ENCODE results near the gene RREB1.
"Not testable (repeated sequence)": the region's sequence is repeated elsewhere in the genome, so short reads cannot be mapped to it uniquely, and the experiment has no call there.

Gene RREB1

DNA sequence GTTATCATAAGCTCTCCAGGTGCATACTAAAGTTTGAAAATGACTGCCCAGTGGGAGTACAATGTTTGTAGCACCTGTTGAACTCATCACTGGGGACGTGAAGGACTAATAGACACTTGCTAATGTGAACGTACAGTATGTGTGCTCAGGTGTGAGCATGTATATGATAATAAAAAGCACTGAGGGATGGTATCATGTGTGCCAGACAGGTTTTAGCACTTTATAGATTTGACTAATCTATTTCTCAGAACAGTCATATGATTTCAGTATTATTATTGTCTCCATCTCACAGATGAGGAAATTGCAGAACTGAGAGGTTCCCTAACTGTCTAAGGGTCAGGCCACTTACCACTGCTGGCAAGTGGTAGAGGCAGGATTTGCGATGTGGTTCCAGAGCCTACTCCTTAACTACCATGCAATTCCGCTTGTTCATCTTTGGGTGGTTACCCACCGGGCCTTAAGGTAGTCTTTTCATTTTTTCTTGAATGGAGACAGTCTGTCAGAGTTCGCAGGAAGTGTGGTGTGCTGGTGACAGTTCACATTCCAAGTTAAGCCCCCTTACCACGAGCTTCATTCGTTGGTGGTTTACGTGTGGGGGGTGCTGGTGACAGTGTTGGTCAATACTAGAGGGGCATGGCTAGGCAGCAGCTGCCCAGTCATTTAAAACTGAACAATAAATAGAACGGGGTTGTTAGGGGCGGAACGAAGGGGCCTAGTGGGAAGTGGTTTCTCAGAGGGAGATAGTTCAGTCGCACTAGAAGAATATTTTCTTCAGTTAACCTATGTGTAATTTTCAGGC is 46.8 kb downstream of the RREB1 start:
- TF ChIP-seq, protein P1, sequence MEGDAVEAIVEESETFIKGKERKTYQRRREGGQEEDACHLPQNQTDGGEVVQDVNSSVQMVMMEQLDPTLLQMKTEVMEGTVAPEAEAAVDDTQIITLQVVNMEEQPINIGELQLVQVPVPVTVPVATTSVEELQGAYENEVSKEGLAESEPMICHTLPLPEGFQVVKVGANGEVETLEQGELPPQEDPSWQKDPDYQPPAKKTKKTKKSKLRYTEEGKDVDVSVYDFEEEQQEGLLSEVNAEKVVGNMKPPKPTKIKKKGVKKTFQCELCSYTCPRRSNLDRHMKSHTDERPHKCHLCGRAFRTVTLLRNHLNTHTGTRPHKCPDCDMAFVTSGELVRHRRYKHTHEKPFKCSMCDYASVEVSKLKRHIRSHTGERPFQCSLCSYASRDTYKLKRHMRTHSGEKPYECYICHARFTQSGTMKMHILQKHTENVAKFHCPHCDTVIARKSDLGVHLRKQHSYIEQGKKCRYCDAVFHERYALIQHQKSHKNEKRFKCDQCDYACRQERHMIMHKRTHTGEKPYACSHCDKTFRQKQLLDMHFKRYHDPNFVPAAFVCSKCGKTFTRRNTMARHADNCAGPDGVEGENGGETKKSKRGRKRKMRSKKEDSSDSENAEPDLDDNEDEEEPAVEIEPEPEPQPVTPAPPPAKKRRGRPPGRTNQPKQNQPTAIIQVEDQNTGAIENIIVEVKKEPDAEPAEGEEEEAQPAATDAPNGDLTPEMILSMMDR (IDR thresholded peaks at IDR 0.05; ENCODE audit: control insufficient read depth, insufficient read depth, low read depth, low read length, missing control alignments), result no peak
- no peak overlapping the region for H3K4me3 ChIP-seq (ENCODE audit: control insufficient read depth, low read depth, low read length)
- no peak for DNase-seq (ENCODE audit: low read depth)

DNA sequence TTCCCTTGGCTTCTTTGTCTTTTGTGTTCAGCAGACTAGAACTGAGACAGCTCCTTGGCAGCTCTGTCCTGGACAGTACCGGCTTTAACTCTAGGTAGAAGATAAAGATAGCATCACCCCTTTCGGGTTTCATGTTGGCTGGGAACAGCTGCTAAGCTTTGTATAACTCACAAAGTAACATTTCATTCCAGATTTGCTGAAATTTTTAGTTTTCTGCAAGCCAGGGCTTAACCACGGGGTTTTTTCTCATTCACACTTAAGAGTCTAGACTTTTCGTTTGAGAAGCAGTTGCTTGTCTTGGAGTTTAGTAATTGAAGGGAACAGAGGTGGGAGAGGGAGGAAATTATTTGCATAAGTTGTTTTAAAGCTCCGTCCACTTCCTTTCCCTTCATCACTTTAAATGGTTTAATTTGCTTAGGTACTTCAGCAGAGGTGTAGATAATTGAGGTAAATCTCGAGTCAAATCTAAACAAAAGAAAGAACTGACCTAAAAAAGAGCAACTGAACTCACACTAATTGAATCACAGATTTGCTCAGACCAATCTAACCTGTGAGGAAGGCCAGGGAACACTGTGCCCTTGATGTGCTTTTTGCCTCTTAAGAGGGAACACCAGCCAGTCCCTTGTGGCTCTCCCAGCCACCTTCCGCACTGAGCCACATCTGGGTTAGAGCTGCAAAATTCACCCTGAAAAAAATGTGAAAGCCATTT is 48.3 kb downstream of the RREB1 start:
- TF ChIP-seq, protein P1 (IDR thresholded peaks at IDR 0.05; ENCODE audit: control insufficient read depth, insufficient read depth, low read depth, low read length, missing control alignments), result no peak
- no peak for DNase-seq (ENCODE audit: low read depth)
- H3K4me3 ChIP-seq (ENCODE audit: control insufficient read depth, low read depth, low read length), result no peak overlapping the region

DNA sequence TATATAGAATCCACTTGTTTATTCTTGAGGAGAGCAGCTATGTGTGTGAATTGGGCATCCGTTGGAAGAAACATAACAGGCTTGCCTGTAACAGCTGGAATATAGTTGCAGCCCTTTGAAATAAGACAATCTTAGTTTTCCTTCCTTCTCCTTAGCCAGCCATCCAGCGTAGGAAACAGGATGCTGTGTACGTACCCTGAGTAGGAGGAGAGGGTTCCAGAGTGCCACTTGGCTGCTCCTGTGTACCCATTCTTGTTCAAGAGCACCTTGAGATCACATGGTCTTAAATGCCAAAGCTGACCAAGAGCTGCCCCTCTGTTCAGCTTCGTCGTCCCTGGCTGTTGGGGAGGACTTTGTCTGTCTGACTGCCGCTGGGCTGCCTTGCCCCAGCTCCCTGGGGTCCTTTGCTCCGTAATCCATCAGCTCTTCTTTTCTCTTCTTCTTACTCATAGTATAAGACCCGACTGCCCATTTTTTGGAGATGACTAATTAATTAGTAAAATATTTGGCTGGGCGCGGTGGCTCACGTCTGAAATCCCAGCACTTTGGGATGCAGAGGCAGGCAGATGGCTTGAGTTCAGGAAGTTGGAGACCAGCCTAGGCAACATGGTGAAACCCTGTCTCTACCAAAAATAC is 49.0 kb downstream of the RREB1 start:
- DNase-seq (ENCODE audit: low read depth), result no peak
- H3K4me3 ChIP-seq (ENCODE audit: control insufficient read depth, low read depth, low read length), result no peak overlapping the region
- TF ChIP-seq, protein P1 (IDR thresholded peaks at IDR 0.05; ENCODE audit: control insufficient read depth, insufficient read depth, low read depth, low read length, missing control alignments), result no peak

DNA sequence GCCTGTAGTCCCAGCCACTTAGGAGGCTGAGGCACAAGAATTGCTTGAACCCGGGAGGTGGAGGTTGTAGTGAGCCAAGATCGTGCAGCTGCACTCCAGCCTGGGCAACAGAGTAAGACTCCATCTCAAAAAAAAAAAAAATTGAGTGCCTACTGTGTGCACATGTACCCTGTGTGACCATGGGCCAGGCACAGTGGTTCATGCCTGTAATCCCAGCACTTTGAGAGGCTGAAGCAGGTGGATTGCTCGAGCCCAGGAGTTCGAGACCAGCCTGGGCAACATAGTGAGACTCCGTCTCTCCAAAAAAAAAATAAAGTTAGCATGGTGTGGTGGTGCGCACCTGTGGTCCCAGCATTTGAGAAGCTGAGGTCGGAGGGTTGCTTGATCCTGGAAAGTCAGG is 49.5 kb downstream of the RREB1 start:
- DNase-seq (ENCODE audit: low read depth); H3K4me3 ChIP-seq (ENCODE audit: control insufficient read depth, low read depth, low read length): not testable (repeated sequence)

DNA sequence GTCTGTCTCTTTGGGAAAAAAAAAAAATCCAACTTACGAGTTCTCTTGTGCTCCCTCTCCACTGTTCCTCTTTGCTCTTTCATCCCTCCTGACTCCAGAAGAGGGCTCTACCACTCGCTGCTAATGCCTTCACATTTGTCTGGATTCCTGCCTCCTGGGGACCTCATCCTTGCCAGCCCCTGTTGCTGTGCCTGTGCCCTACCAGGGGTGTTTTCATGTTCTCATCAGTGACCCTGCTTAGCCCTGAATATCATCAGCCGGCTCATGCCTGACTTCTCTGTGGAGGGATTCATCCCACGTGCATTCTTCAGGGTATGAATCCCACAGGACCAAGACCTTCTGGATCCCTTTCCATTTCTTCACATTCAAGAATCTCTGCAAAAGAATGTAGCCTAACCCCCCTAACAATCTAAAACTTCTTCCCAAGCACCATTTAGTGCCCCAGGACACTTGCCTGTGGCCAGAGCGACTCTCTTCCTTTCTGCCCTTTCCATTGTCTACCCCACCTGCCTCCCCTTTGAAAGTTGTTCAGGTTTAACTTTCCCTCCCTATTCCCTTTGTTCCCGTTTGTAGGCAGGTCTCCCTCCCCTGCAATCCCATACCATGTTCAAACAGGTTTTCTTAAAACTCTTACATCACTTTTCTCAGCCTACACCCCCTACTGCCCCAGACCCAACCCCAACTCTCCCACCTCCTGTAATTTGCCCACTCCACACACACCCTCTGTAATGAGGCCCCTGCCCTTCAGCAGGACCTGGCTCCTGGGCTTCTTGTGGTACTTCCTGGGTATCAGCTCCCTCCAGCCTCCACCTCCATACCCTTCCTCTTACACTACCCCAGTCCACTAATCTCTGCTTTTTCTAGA is 50.2 kb downstream of the RREB1 start:
- DNase-seq (ENCODE audit: low read depth), result no peak
- TF ChIP-seq, protein P1 (IDR thresholded peaks at IDR 0.05; ENCODE audit: control insufficient read depth, insufficient read depth, low read depth, low read length, missing control alignments), result peak; percentile 36

DNA sequence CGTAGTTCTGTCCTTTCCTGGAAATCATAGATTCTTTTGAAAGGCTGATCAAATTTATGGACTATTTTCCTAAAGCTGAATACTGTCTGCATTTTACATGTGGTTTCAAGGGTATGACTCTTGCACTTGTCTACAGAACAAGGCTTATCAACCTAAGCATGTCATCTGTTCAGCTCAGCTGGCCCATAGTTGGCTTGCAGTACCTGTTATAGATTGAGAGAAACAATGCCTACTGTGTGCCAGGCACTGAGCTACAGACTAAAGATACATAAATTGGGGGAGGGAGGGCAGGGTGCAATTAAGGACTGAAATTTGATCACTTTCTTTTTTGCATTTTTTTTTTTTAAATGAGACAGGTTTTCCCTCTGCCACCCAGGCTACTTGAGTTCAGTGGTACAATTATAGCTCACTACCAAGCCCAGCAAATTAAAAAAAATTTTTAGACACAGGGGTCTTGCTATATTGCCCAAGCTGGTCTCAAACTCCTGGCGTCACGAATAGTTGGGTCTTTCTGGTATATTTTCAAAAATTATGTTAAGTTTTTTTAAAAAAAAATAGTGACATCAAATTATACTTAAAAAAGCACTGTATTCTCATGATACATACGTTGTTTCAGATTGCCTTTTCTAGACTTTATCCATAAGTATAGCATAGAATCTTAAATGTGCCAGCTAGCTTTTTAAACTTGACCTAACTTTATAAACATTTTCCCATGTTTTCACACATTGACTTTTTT is 52.2 kb downstream of the RREB1 start:
- no peak for DNase-seq (ENCODE audit: low read depth)
- H3K4me3 ChIP-seq (ENCODE audit: control insufficient read depth, low read depth, low read length), result no peak overlapping the region
- TF ChIP-seq, protein P1 (IDR thresholded peaks at IDR 0.05; ENCODE audit: control insufficient read depth, insufficient read depth, low read depth, low read length, missing control alignments), result no peak

More for the DNA sequence above, 50.2 kb downstream of the RREB1 start:
- H3K4me3 ChIP-seq (ENCODE audit: control insufficient read depth, low read depth, low read length), result no peak overlapping the region

Data from AG09309 (cell line).